SK-N-MC (cell line): ENCODE results near the gene CACNA1C.

Experiments used
- EZH2 ChIP-seq: fragments of 200-600 bp; sonication (generic); IDR thresholded peaks from one replicate; pipeline ENCODE4 v1.6.1; 2017; ENCODE audit warnings: antibody characterized with exemption
- FOXP2 ChIP-seq: optimal IDR thresholded peaks from 2 replicates; pipeline ENCODE3; 2011; ENCODE audit warnings: mild to moderate bottlenecking, moderate library complexity; ENCODE audit not compliant: insufficient read depth; ENCODE audit errors: extremely low read length, control extremely low read depth
- POLR2AphosphoS5 ChIP-seq: IDR thresholded peaks from 2 replicates; pipeline ENCODE4 v1.6.1; 2012; ENCODE audit warnings: mild to moderate bottlenecking, low read depth, low read length, borderline replicate concordance

- no peak for TF ChIP-seq EZH2
- no peak for TF ChIP-seq POLR2AphosphoS5
- no peak for TF ChIP-seq FOXP2
Measured at GRCh38 chr12:2332236-2332635, 279.4 kb downstream of the CACNA1C start.
